HL-60 (cell line): ENCODE data around the gene FBN2.

Source experiments
- DNase-seq, 2 experiments: peaks; one replicate each; pipeline ENCODE4 v3.0.0-alpha.2; 2010 to 2020; ENCODE audit warnings: low read depth in 1 of 2, low spot score in 1 of 2
- H3K27ac ChIP-seq: fragments of 250-450 bp; sonication (Bioruptor Pico); replicated peaks from 2 replicates; pipeline ENCODE4 v1.5.1; 2020; ENCODE audit warnings: mild to moderate bottlenecking, moderate library complexity
- H3K27me3 ChIP-seq: fragments of 250-450 bp; sonication (Bioruptor Pico); 2 replicates; pipeline ENCODE4 v1.5.1; 2021; ENCODE audit warnings: mild to moderate bottlenecking, moderate library complexity; ENCODE audit not compliant: insufficient read depth, poor library complexity, severe bottlenecking
- H3K4me3 ChIP-seq: replicated peaks from 2 replicates; pipeline ENCODE4 v1.5.1; 2011; ENCODE audit warnings: mild to moderate bottlenecking, control low read depth, low read length; ENCODE audit not compliant: insufficient read depth
- CTCF ChIP-seq: IDR thresholded peaks from one replicate; pipeline ENCODE4 v1.5.1; 2011; ENCODE audit warnings: low read length, control low read depth, inconsistent platforms; ENCODE audit not compliant: insufficient read depth
- GABPA ChIP-seq: IDR thresholded peaks from 2 replicates; pipeline ENCODE4 v1.6.1; 2012; ENCODE audit warnings: low read depth
- POLR2AphosphoS5 ChIP-seq: IDR thresholded peaks from 2 replicates; pipeline ENCODE4 v1.6.1; 2012; ENCODE audit warnings: low read depth
- REST ChIP-seq: IDR thresholded peaks from 2 replicates; pipeline ENCODE4 v1.6.1; 2012; ENCODE audit warnings: low read depth; ENCODE audit not compliant: insufficient replicate concordance
- SPI1 ChIP-seq: IDR thresholded peaks from 2 replicates; pipeline ENCODE4 v1.6.1; 2012; ENCODE audit warnings: low read depth, mild to moderate bottlenecking, borderline replicate concordance

The FBN2 gene

GRCh38 chr5:128358826-128359225, 179.2 kb downstream of the FBN2 start:
- no peak overlapping the region for H3K4me3 ChIP-seq
- H3K27ac ChIP-seq: no peak overlapping the region
- DNase-seq: no peak
- no peak for TF ChIP-seq CTCF
- TF ChIP-seq SPI1: no peak
- TF ChIP-seq GABPA: no peak
- TF ChIP-seq POLR2AphosphoS5: no peak
- no peak for TF ChIP-seq REST
- H3K27me3 ChIP-seq: no peaks in the 10 kb centered on the region

- DNase-seq: no peak
- no peak overlapping the region for H3K4me3 ChIP-seq
- no peaks in the 10 kb centered on the region for H3K27me3 ChIP-seq
- TF ChIP-seq POLR2AphosphoS5 (no peak), GABPA (no peak), REST (no peak), SPI1 (no peak), CTCF (no peak)
- no peak overlapping the region for H3K27ac ChIP-seq
Observed at GRCh38 chr5:128357226-128357625, 180.8 kb downstream of the FBN2 start.

- no peak overlapping the region for H3K4me3 ChIP-seq
- TF ChIP-seq SPI1 (no peak), CTCF (no peak), GABPA (no peak), REST (no peak), POLR2AphosphoS5 (no peak)
- no peak for DNase-seq
- H3K27me3 ChIP-seq: no peaks in the 10 kb centered on the region
- no peak overlapping the region for H3K27ac ChIP-seq
Observed at GRCh38 chr5:128355961-128356360, 182.1 kb downstream of the FBN2 start.
